ENCODE data around the gene ADGRB2. TPM values are rescaled to one million over a fixed set of nuclear protein-coding genes. Genes with fewer than 3 reads are reported as not detected.

The ADGRB2 gene
- total RNA-seq, 1 donor from 2014 or later: 0.40 TPM

- Mint-ChIP-seq H3K27ac (no peak overlapping the region), H3K9me3 (no peaks in the 10 kb centered on the region), H3K27me3 (peaks cover 5% of the 10 kb centered on the region), H3K36me3 (ENCODE audit: low read depth) (no peaks in the 10 kb centered on the region), H3K4me1 (no peaks in the 10 kb centered on the region), H3K4me3 (no peak overlapping the region)
- intact Hi-C loops (cut with micrococcal nuclease): no loop called here
- DNase-seq: no peak
Observed at GRCh38 chr1:31689854-31690253, 74.3 kb downstream of the ADGRB2 start.

GRCh38 chr1:31689379-31689778, 74.8 kb downstream of the ADGRB2 start:
- Mint-ChIP-seq H3K27me3 (peaks cover 7% of the 10 kb centered on the region), H3K27ac (no peak overlapping the region), H3K9me3 (no peaks in the 10 kb centered on the region), H3K4me3 (no peak overlapping the region), H3K36me3 (ENCODE audit: low read depth) (no peaks in the 10 kb centered on the region), H3K4me1 (no peaks in the 10 kb centered on the region)
- intact Hi-C loops (cut with micrococcal nuclease): no loop called here
- DNase-seq: no peak

GRCh38 chr1:31688233-31688918, 75.8 kb downstream of the ADGRB2 start:
- Mint-ChIP-seq H3K36me3 (ENCODE audit: low read depth) (no peaks in the 10 kb centered on the region), H3K9me3 (no peaks in the 10 kb centered on the region), H3K4me3 (no peak overlapping the region), H3K27ac (no peak overlapping the region), H3K4me1 (no peaks in the 10 kb centered on the region), H3K27me3 (peaks cover 7% of the 10 kb centered on the region)
- intact Hi-C loops (cut with micrococcal nuclease): no loop called here
- no peak for DNase-seq

GRCh38 chr1:31687601-31688000, 76.5 kb downstream of the ADGRB2 start:
- H3K27ac Mint-ChIP-seq: no peak overlapping the region
- no peak overlapping the region for H3K4me3 Mint-ChIP-seq
- H3K27me3 Mint-ChIP-seq: peaks cover 7% of the 10 kb centered on the region
- H3K4me1 Mint-ChIP-seq: no peaks in the 10 kb centered on the region
- no peaks in the 10 kb centered on the region for H3K9me3 Mint-ChIP-seq
- intact Hi-C loops (cut with micrococcal nuclease): no loop called here
- H3K36me3 Mint-ChIP-seq (ENCODE audit: low read depth): no peaks in the 10 kb centered on the region
- no peak for DNase-seq

GRCh38 chr1:31685795-31686194, 78.3 kb downstream of the ADGRB2 start:
- intact Hi-C loops (cut with micrococcal nuclease): no loop called here
- Mint-ChIP-seq H3K36me3 (ENCODE audit: low read depth) (no peaks in the 10 kb centered on the region), H3K4me3 (no peak overlapping the region), H3K4me1 (no peaks in the 10 kb centered on the region), H3K9me3 (no peaks in the 10 kb centered on the region), H3K27ac (no peak overlapping the region), H3K27me3 (peaks cover 7% of the 10 kb centered on the region)
- no peak for DNase-seq

GRCh38 chr1:31683997-31684396, 80.1 kb downstream of the ADGRB2 start:
- Mint-ChIP-seq H3K27ac (no peak overlapping the region), H3K9me3 (no peaks in the 10 kb centered on the region), H3K4me3 (no peak overlapping the region), H3K4me1 (no peaks in the 10 kb centered on the region), H3K36me3 (ENCODE audit: low read depth) (no peaks in the 10 kb centered on the region), H3K27me3 (peaks cover 7% of the 10 kb centered on the region)
- no peak for DNase-seq
- intact Hi-C loops (cut with micrococcal nuclease): no loop called here

- intact Hi-C loops (cut with micrococcal nuclease): no loop called here
- DNase-seq: no peak
- Mint-ChIP-seq H3K27ac (no peak overlapping the region), H3K27me3 (peaks cover 7% of the 10 kb centered on the region), H3K4me3 (no peak overlapping the region), H3K4me1 (no peaks in the 10 kb centered on the region), H3K36me3 (ENCODE audit: low read depth) (no peaks in the 10 kb centered on the region), H3K9me3 (no peaks in the 10 kb centered on the region)
Observed at GRCh38 chr1:31681415-31681814, 82.7 kb downstream of the ADGRB2 start.

- H3K4me1 Mint-ChIP-seq: no peaks in the 10 kb centered on the region
- no peaks in the 10 kb centered on the region for H3K9me3 Mint-ChIP-seq
- H3K36me3 Mint-ChIP-seq (ENCODE audit: low read depth): no peaks in the 10 kb centered on the region
- H3K27ac Mint-ChIP-seq: no peak overlapping the region
- no peak for DNase-seq
- intact Hi-C loops (cut with micrococcal nuclease): no loop called here
- H3K27me3 Mint-ChIP-seq: peaks cover 6% of the 10 kb centered on the region
- no peak overlapping the region for H3K4me3 Mint-ChIP-seq
Observed at GRCh38 chr1:31679676-31680230, 84.4 kb downstream of the ADGRB2 start.

- H3K4me1 Mint-ChIP-seq: no peaks in the 10 kb centered on the region
- H3K4me3 Mint-ChIP-seq: no peak overlapping the region
- no peak for DNase-seq
- H3K36me3 Mint-ChIP-seq (ENCODE audit: low read depth): no peaks in the 10 kb centered on the region
- H3K27ac Mint-ChIP-seq: no peak overlapping the region
- no peaks in the 10 kb centered on the region for H3K9me3 Mint-ChIP-seq
- intact Hi-C loops (cut with micrococcal nuclease): no loop called here
- peaks cover 5% of the 10 kb centered on the region for H3K27me3 Mint-ChIP-seq
Observed at GRCh38 chr1:31679091-31679490, 85.0 kb downstream of the ADGRB2 start.

- Mint-ChIP-seq H3K36me3 (ENCODE audit: low read depth) (no peaks in the 10 kb centered on the region), H3K4me3 (no peak overlapping the region), H3K9me3 (no peaks in the 10 kb centered on the region), H3K4me1 (no peaks in the 10 kb centered on the region), H3K27me3 (peaks cover 5% of the 10 kb centered on the region), H3K27ac (no peak overlapping the region)
- intact Hi-C loops (cut with micrococcal nuclease): no loop called here
- no peak for DNase-seq
Observed at GRCh38 chr1:31678681-31679080, 85.5 kb downstream of the ADGRB2 start.

GRCh38 chr1:31677949-31678348, 86.2 kb downstream of the ADGRB2 start:
- Mint-ChIP-seq H3K27ac (no peak overlapping the region), H3K27me3 (peaks cover 5% of the 10 kb centered on the region), H3K4me1 (no peaks in the 10 kb centered on the region), H3K9me3 (no peaks in the 10 kb centered on the region), H3K36me3 (ENCODE audit: low read depth) (no peaks in the 10 kb centered on the region), H3K4me3 (no peak overlapping the region)
- DNase-seq: no peak
- intact Hi-C loops (cut with micrococcal nuclease): no loop called here

- Mint-ChIP-seq H3K27me3 (peaks cover 5% of the 10 kb centered on the region), H3K27ac (no peak overlapping the region), H3K4me1 (no peaks in the 10 kb centered on the region), H3K4me3 (no peak overlapping the region), H3K36me3 (ENCODE audit: low read depth) (no peaks in the 10 kb centered on the region), H3K9me3 (no peaks in the 10 kb centered on the region)
- intact Hi-C loops (cut with micrococcal nuclease): no loop called here
- no peak for DNase-seq
Observed at GRCh38 chr1:31677401-31677800, 86.7 kb downstream of the ADGRB2 start.
